Esophagus muscularis mucosa (tissue), 4 donors: ENCODE data around the gene ZNF557.

Experiments used
- CTCF ChIP-seq, 3 experiments: fragments of 200-600 bp in 2 of 3; fragments of 450-650 bp in 1 of 3; sonication (generic) in 2 of 3; IDR thresholded peaks; one replicate each; pipeline ENCODE4 v1.5.1; 2017 to 2019; ENCODE audit warnings: antibody characterized with exemption in 3 of 3, mild to moderate bottlenecking in 2 of 3, moderate library complexity in 1 of 3
- EP300 ChIP-seq: sonication (generic); formaldehyde crosslinking; IDR thresholded peaks from one replicate; pipeline ENCODE4 v1.6.1; 2017; ENCODE audit warnings: antibody characterized with exemption
- POLR2A ChIP-seq: fragments of 450-650 bp; IDR thresholded peaks from one replicate; pipeline ENCODE4 v1.6.1; 2017; ENCODE audit warnings: antibody characterized with exemption, moderate library complexity, mild to moderate bottlenecking, low read depth
- POLR2AphosphoS5 ChIP-seq, 2 donors: sonication (generic); formaldehyde crosslinking; IDR thresholded peaks; one replicate each; pipeline ENCODE4 v1.6.1; 2017; ENCODE audit warnings: antibody characterized with exemption in 2 of 2

DNA sequence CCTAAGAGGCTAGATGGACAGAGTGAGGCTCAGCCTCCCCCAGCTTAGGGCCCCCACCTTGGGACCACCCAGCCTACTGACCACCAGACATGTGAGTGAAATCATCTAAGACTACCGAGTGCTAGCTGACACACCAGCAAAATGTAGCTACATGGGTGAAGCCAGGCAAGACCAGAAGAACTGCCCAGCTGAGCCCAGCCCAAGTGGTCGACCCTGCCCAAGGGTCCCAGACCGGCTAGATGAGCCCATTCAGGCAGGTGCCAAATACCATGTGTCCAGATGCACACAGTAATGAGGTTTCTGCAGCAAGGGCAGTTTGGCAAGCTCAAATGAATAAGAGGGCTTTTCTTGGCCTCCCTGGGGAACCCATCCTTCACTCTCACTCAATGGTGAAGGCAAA is 56.6 kb downstream of the ZNF557 start:
- no peak for TF ChIP-seq CTCF (IDR thresholded peaks at IDR 0.05)
- TF ChIP-seq POLR2A = no peak
- TF ChIP-seq POLR2AphosphoS5 (IDR thresholded peaks at IDR 0.05) = no peak
- TF ChIP-seq EP300 = no peak
